Measurements from ENCODE around the gene RNF213. TPM values are rescaled to one million over a fixed set of nuclear protein-coding genes. Genes with fewer than 3 reads are reported as not detected.

The RNF213 gene
- total RNA-seq, 1 donor from 2014 or later = 120 TPM

DNA sequence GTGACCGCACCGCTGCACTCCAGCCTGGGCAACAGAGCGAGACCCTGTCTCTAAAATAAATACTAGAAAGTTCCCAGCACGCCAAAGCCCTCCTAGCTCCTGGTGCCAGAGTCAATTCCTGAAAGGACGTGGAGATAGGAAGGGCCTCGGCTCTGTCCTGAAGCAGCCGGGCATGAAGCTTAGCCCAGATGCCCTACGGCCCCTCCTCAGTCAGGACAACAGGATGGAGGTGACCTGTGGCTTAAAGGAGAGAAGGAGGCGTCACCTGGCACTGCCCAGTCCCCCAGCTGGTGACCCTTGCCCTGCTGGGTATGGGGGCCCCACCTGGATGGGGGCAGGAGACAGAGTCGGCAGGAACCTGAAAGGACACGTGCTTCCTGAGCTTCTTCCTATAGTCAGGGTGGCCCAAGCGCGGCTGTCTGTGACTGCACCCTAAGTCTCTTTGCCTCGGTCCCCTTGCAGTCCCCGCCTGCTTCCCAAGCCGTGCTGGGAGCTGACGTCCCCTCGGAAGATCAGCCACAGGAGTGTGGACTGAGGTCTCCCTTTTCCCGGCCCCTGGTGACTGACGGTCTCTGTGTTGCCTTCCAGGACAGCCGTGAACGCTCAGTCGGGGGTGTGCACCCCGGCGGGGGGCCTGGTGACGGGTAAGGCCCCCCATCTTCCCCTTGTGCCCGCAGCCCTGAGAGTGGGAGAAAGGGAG lies 14.9 kb upstream of the RNF213 start:
- Mint-ChIP-seq H3K4me3 (ENCODE audit: unreplicated experiment) (no peak overlapping the region), H3K9me3 (ENCODE audit: unreplicated experiment) (no peaks in the 10 kb centered on the region), H3K36me3 (ENCODE audit: low read depth, unreplicated experiment) (peaks cover 19% of the 10 kb centered on the region), H3K27me3 (ENCODE audit: low read depth, unreplicated experiment) (no peaks in the 10 kb centered on the region), H3K27ac (ENCODE audit: unreplicated experiment) (no peak overlapping the region), H3K4me1 (ENCODE audit: low read depth, unreplicated experiment) (no peaks in the 10 kb centered on the region)
- H3K9me3 ChIP-seq (ENCODE audit: insufficient read depth, low read depth, low read length) = no peaks in the 10 kb centered on the region
- H3K9ac ChIP-seq (ENCODE audit: low read length) = no peak overlapping the region
- no peaks in the 10 kb centered on the region for H4K20me1 ChIP-seq (ENCODE audit: insufficient read depth, low read length)
- no peaks in the 10 kb centered on the region for H3K36me3 ChIP-seq (ENCODE audit: insufficient read depth, low read length)
- no peak overlapping the region for H3K4me2 ChIP-seq (ENCODE audit: low read length)
- H3K27me3 ChIP-seq (ENCODE audit: insufficient read depth, low read length) = no peaks in the 10 kb centered on the region
- no peak overlapping the region for H3K27ac ChIP-seq (ENCODE audit: low read depth, low read length)
- H2AFZ ChIP-seq (ENCODE audit: low read depth, low read length) = no peak overlapping the region
- TF ChIP-seq EZH2 (IDR thresholded peaks at IDR 0.05; ENCODE audit: insufficient read depth, low read length) = no peak
- TF ChIP-seq, protein P1, sequence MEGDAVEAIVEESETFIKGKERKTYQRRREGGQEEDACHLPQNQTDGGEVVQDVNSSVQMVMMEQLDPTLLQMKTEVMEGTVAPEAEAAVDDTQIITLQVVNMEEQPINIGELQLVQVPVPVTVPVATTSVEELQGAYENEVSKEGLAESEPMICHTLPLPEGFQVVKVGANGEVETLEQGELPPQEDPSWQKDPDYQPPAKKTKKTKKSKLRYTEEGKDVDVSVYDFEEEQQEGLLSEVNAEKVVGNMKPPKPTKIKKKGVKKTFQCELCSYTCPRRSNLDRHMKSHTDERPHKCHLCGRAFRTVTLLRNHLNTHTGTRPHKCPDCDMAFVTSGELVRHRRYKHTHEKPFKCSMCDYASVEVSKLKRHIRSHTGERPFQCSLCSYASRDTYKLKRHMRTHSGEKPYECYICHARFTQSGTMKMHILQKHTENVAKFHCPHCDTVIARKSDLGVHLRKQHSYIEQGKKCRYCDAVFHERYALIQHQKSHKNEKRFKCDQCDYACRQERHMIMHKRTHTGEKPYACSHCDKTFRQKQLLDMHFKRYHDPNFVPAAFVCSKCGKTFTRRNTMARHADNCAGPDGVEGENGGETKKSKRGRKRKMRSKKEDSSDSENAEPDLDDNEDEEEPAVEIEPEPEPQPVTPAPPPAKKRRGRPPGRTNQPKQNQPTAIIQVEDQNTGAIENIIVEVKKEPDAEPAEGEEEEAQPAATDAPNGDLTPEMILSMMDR (IDR thresholded peaks at IDR 0.05; ENCODE audit: insufficient read depth, low read depth, low read length) = no peak
- no peak overlapping the region for H3K4me3 ChIP-seq (ENCODE audit: insufficient read depth, low read depth, low read length)
- DNase-seq (ENCODE audit: low read depth) = no peak
- no peak for FAIRE-seq
- no peaks in the 10 kb centered on the region for H3K79me2 ChIP-seq (ENCODE audit: insufficient read depth, low read length)
- H3K4me1 ChIP-seq (ENCODE audit: insufficient read depth, low read length) = no peaks in the 10 kb centered on the region

DNA sequence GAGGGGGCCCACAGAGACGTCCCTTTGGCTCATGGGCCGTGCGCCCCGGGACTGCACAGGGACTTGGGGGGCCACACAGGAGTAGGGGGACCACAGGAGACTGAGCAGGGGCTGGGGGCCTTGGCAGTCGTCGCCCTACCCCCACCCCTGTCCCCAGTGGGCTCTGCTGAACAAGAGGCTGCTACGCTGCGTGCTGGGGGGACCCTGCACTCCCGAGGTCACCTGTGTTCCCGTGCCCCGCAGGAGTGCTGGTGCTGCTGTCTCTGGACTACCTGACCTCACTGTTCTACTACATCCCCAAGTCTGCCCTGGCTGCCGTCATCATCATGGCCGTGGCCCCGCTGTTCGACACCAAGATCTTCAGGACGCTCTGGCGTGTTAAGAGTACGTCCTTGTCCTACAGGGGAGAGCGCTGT lies 14.4 kb upstream of the RNF213 start:
- Mint-ChIP-seq H3K36me3 (ENCODE audit: low read depth, unreplicated experiment) (peaks cover 19% of the 10 kb centered on the region), H3K9me3 (ENCODE audit: unreplicated experiment) (no peaks in the 10 kb centered on the region), H3K27ac (ENCODE audit: unreplicated experiment) (no peak overlapping the region), H3K27me3 (ENCODE audit: low read depth, unreplicated experiment) (no peaks in the 10 kb centered on the region), H3K4me1 (ENCODE audit: low read depth, unreplicated experiment) (no peaks in the 10 kb centered on the region), H3K4me3 (ENCODE audit: unreplicated experiment) (no peak overlapping the region)
- no peaks in the 10 kb centered on the region for H3K4me1 ChIP-seq (ENCODE audit: insufficient read depth, low read length)
- H3K4me2 ChIP-seq (ENCODE audit: low read length) = no peak overlapping the region
- no peak overlapping the region for H3K9ac ChIP-seq (ENCODE audit: low read length)
- H3K27ac ChIP-seq (ENCODE audit: low read depth, low read length) = no peak overlapping the region
- H3K79me2 ChIP-seq (ENCODE audit: insufficient read depth, low read length) = no peaks in the 10 kb centered on the region
- DNase-seq (ENCODE audit: low read depth) (no peak), FAIRE-seq (no peak)
- H3K27me3 ChIP-seq (ENCODE audit: insufficient read depth, low read length) = no peaks in the 10 kb centered on the region
- no peak overlapping the region for H3K4me3 ChIP-seq (ENCODE audit: insufficient read depth, low read depth, low read length)
- no peak overlapping the region for H2AFZ ChIP-seq (ENCODE audit: low read depth, low read length)
- TF ChIP-seq EZH2 (IDR thresholded peaks at IDR 0.05; ENCODE audit: insufficient read depth, low read length) = no peak
- TF ChIP-seq, protein P1 (IDR thresholded peaks at IDR 0.05; ENCODE audit: insufficient read depth, low read depth, low read length) = no peak
- no peaks in the 10 kb centered on the region for H4K20me1 ChIP-seq (ENCODE audit: insufficient read depth, low read length)
- H3K36me3 ChIP-seq (ENCODE audit: insufficient read depth, low read length) = no peaks in the 10 kb centered on the region
- H3K9me3 ChIP-seq (ENCODE audit: insufficient read depth, low read depth, low read length) = no peaks in the 10 kb centered on the region

DNA sequence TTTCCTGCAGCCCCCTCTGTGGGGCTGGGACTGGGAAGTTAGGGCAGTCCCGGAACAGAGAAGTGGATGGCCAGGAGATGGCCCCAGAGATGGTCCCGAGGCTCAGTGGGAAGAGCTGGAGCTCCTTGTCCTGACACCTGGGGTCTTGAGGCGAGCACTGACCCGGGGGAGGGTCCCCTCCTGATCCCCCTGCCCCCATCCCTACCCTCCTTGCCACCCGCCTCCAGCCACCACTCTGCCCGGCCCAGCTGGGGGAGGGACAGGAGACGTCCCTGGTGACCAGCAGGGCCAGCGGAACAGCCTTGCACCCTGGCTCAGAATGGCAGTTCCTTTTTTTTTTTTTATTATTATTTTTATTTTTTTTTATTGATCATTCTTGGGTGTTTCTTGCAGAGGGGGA lies 13.9 kb upstream of the RNF213 start:
- no peak for FAIRE-seq
- H3K36me3 ChIP-seq (ENCODE audit: insufficient read depth, low read length) = no peaks in the 10 kb centered on the region
- no peak overlapping the region for H3K27ac Mint-ChIP-seq (ENCODE audit: unreplicated experiment)

More for the DNA sequence above, 13.9 kb upstream of the RNF213 start:
- H3K4me3 Mint-ChIP-seq (ENCODE audit: unreplicated experiment) = no peak overlapping the region
- Histone ChIP-seq H3K4me3 (ENCODE audit: insufficient read depth, low read depth, low read length) (no peak overlapping the region), H3K9ac (ENCODE audit: low read length) (no peak overlapping the region), H3K79me2 (ENCODE audit: insufficient read depth, low read length) (no peaks in the 10 kb centered on the region), H3K4me2 (ENCODE audit: low read length) (no peak overlapping the region), H3K27ac (ENCODE audit: low read depth, low read length) (no peak overlapping the region), H3K9me3 (ENCODE audit: insufficient read depth, low read depth, low read length) (no peaks in the 10 kb centered on the region), H3K27me3 (ENCODE audit: insufficient read depth, low read length) (no peaks in the 10 kb centered on the region), H4K20me1 (ENCODE audit: insufficient read depth, low read length) (no peaks in the 10 kb centered on the region), H3K4me1 (ENCODE audit: insufficient read depth, low read length) (no peaks in the 10 kb centered on the region), H2AFZ (ENCODE audit: low read depth, low read length) (no peak overlapping the region)
- TF ChIP-seq, protein P1 (IDR thresholded peaks at IDR 0.05; ENCODE audit: insufficient read depth, low read depth, low read length) = no peak
- TF ChIP-seq EZH2 (IDR thresholded peaks at IDR 0.05; ENCODE audit: insufficient read depth, low read length) = no peak
- H3K4me1 Mint-ChIP-seq (ENCODE audit: low read depth, unreplicated experiment) = no peaks in the 10 kb centered on the region
- no peaks in the 10 kb centered on the region for H3K27me3 Mint-ChIP-seq (ENCODE audit: low read depth, unreplicated experiment)
- H3K36me3 Mint-ChIP-seq (ENCODE audit: low read depth, unreplicated experiment) = peaks cover 18% of the 10 kb centered on the region
- DNase-seq (ENCODE audit: low read depth) = no peak
- no peaks in the 10 kb centered on the region for H3K9me3 Mint-ChIP-seq (ENCODE audit: unreplicated experiment)
